Endothelial cell of umbilical vein (primary cell): ENCODE results near the gene TRMT112. TPM values are rescaled to one million over a fixed set of nuclear protein-coding genes. Genes with fewer than 3 reads are reported as not detected.

Experiments
- BruUV-seq: library from RNA; stranded (reverse); fragments of 400-500 nt; replicated peaks from 2 replicates; lab custom pipeline; 2021; lab: Mats Ljungman, UMichigan
- CTCF ChIA-PET: fragments of 300-600, 350-600 bp; sonication (Branson Sonifier 250); formaldehyde crosslinking; loops from one replicate; lab custom pipeline; 2021; ENCODE audit warnings: antibody characterized with exemption, inconsistent platforms; lab: Charles Lee
- POLR2A ChIA-PET: fragments of 300-600, 350-600 bp; sonication (Branson Sonifier 250); formaldehyde crosslinking; loops from one replicate; lab custom pipeline; 2021; ENCODE audit warnings: antibody characterized with exemption, inconsistent platforms; lab: Charles Lee
- DNase-seq: peaks from one replicate; pipeline ENCODE4 v3.0.0-alpha.2; 2011; ENCODE audit warnings: low read depth, low spot score
- FAIRE-seq: peaks from 2 replicates; lab custom pipeline; 2011; peaks lifted over from hg19 to GRCh38; lab: Jason Lieb, UNC
- H2AFZ ChIP-seq: 2 replicates; pipeline ENCODE4 v1.6.0; 2012; ENCODE audit warnings: low read depth, low read length, control low read depth, inconsistent platforms
- H3K27ac ChIP-seq: 2 replicates; pipeline ENCODE4 v1.5.1; 2011; ENCODE audit warnings: low read depth, mild to moderate bottlenecking, control low read depth, low read length, moderate library complexity; ENCODE audit not compliant: insufficient read depth
- H3K27me3 ChIP-seq, 2 experiments: 2 replicates each; pipeline versions ENCODE4 v1.6.0 to v1.6.1; 2011; ENCODE audit warnings: low read length in 2 of 2, mixed read lengths in 1 of 2; ENCODE audit not compliant: control insufficient read depth in 2 of 2, insufficient read depth in 2 of 2
- H3K36me3 ChIP-seq, 2 experiments: 2 replicates in 1 of 2; 3 replicates in 1 of 2; pipeline ENCODE4 v1.5.1; 2011; ENCODE audit warnings: low read length in 2 of 2, mild to moderate bottlenecking in 1 of 2, moderate library complexity in 1 of 2; ENCODE audit not compliant: control insufficient read depth in 2 of 2, insufficient read depth in 2 of 2; ENCODE audit errors: extremely low read depth in 1 of 2
- H3K4me1 ChIP-seq: 3 replicates; pipeline ENCODE4 v1.5.1; 2011; ENCODE audit warnings: mild to moderate bottlenecking, low read length; ENCODE audit not compliant: control insufficient read depth, insufficient read depth; ENCODE audit errors: extremely low read depth
- H3K4me2 ChIP-seq: 2 replicates; pipeline ENCODE4 v1.6.1; 2011; ENCODE audit warnings: low read length, control low read depth, mixed read lengths; ENCODE audit not compliant: insufficient read depth
- H3K4me3 ChIP-seq, 3 experiments: fragments of 200-600 bp in 1 of 3; sonication (generic), shearing (Covaris generic) in 1 of 3; replicated peaks in 1 of 3; 2 replicates each; pipeline ENCODE4 v1.5.1; 2011 to 2016; ENCODE audit warnings: control low read depth in 3 of 3, low read length in 3 of 3, mild to moderate bottlenecking in 2 of 3, inconsistent platforms in 1 of 3, low read depth in 1 of 3, moderate library complexity in 1 of 3; ENCODE audit not compliant: insufficient read depth in 1 of 3
- H3K79me2 ChIP-seq: 2 replicates; pipeline ENCODE4 v1.6.0; 2012; ENCODE audit warnings: low read length, inconsistent platforms; ENCODE audit not compliant: control insufficient read depth, insufficient read depth
- H3K9ac ChIP-seq: replicated peaks from 2 replicates; pipeline ENCODE3; 2011; ENCODE audit warnings: low read length, control low read depth; ENCODE audit not compliant: insufficient read depth; ENCODE audit errors: extremely low read depth
- H3K9me1 ChIP-seq: replicated peaks from 3 replicates; pipeline ENCODE4 v1.6.0; 2011; ENCODE audit warnings: mild to moderate bottlenecking, low read length; ENCODE audit not compliant: control insufficient read depth, insufficient read depth; ENCODE audit errors: extremely low read depth
- H3K9me3 ChIP-seq: replicated peaks from 2 replicates; pipeline ENCODE4 v1.5.1; 2012; ENCODE audit warnings: low read length, inconsistent platforms; ENCODE audit not compliant: control insufficient read depth, insufficient read depth
- H4K20me1 ChIP-seq: replicated peaks from 2 replicates; pipeline ENCODE3; 2011; ENCODE audit warnings: mild to moderate bottlenecking, low read length; ENCODE audit not compliant: control insufficient read depth, insufficient read depth; ENCODE audit errors: extremely low read depth
- CTCF ChIP-seq, 2 donors: IDR thresholded peaks; 1 replicate in 1 of 2; 2 replicates in 1 of 2; pipeline ENCODE4 v1.5.1; 2011; ENCODE audit warnings: low read length in 2 of 2, mild to moderate bottlenecking in 2 of 2, moderate library complexity in 2 of 2, control low read depth in 1 of 2, inconsistent platforms in 1 of 2, low read depth in 1 of 2; ENCODE audit not compliant: insufficient read depth in 1 of 2; ENCODE audit errors: extremely low read depth in 1 of 2
- EZH2 ChIP-seq: IDR thresholded peaks from 2 replicates; pipeline ENCODE4 v1.6.1; 2012; ENCODE audit warnings: borderline replicate concordance, low read depth, mild to moderate bottlenecking, moderate library complexity, low read length, inconsistent platforms; ENCODE audit not compliant: severe bottlenecking
- FOS ChIP-seq: IDR thresholded peaks from 2 replicates; pipeline ENCODE4 v1.6.1; 2011; ENCODE audit warnings: mild to moderate bottlenecking, low read length, moderate library complexity, borderline replicate concordance; ENCODE audit not compliant: insufficient read depth
- GATA2 ChIP-seq: IDR thresholded peaks from 2 replicates; pipeline ENCODE4 v1.7.0; 2011; ENCODE audit warnings: low read depth, mild to moderate bottlenecking, moderate library complexity, mixed read lengths, low read length; ENCODE audit not compliant: insufficient read length, insufficient read depth
- JUN ChIP-seq: IDR thresholded peaks from 2 replicates; pipeline ENCODE4 v1.6.1; 2011; ENCODE audit warnings: borderline replicate concordance, low read depth; ENCODE audit not compliant: insufficient read length, insufficient read depth
- MYC ChIP-seq: IDR thresholded peaks from one replicate; pipeline ENCODE4 v1.6.1; 2011; ENCODE audit warnings: mild to moderate bottlenecking, low read depth, low read length
- POLR2A ChIP-seq: IDR thresholded peaks from 2 replicates; pipeline ENCODE4 v1.6.1; 2012; ENCODE audit warnings: low read depth, mild to moderate bottlenecking, control low read depth, low read length
- POLR2AphosphoS5 ChIP-seq: IDR thresholded peaks from 2 replicates; pipeline ENCODE4 v1.6.1; 2012; ENCODE audit warnings: low read depth, mild to moderate bottlenecking, control low read depth, low read length, moderate library complexity; ENCODE audit not compliant: insufficient read depth
- dilution Hi-C: fragments of 300-500 bp; cut with MboI; formaldehyde crosslinking; loops from one replicate; pipeline ENCODE4 v1.15.0; 2019; ENCODE audit warnings: low sequenced_read_pairs; ENCODE audit not compliant: extremely low pct_ligation_motif_present
- intact Hi-C: fragments of 100-400 bp; cut with micrococcal nuclease; formaldehyde crosslinking; loops from one replicate; pipeline ENCODE4 v1.10.0; 2022
- polyA plus RNA-seq, 4 experiments: library from polyadenylated mRNA; depleted of rRNA in 3 of 4; stranded (reverse) in 3 of 4; unstranded in 1 of 4; fragments of >200 nt; gene quantifications; 2 replicates each; pipeline versions ENCODE4 v1.2.1 to v1.2.3, GENCODE V29; 2011 to 2012; ENCODE audit warnings: missing spikeins in 1 of 4
- total RNA-seq: library from RNA; stranded (reverse); gene quantifications from 2 replicates; pipeline ENCODE4 v1.2.3, GENCODE V29; 2021
- TF ChIP-seq, protein P1 (sequence below): IDR thresholded peaks from 2 replicates; pipeline ENCODE4 v1.6.1; 2011; ENCODE audit not compliant: insufficient read depth, insufficient read length

TRMT112 gene
- total and polyA plus RNA-seq, 2 donors (not counting 3 experiments of a cell fraction or from before 2014, with no cell fraction given), result 195 to 575 TPM

GRCh38 chr11:64330888-64331287 lies 13.5 kb upstream of the TRMT112 start:
- ChIA-PET POLR2A (interaction anchor here (1.2 kb wide), 1 partner anchor 13 kb away, joined by 6 read pairs; the partner anchor contains the start of genes PRDX5 and TRMT112), CTCF (interaction anchor here (0.8 to 5.4 kb wide), 13 partner anchors 8 to 145 kb away, joined by 3 to 71 read pairs (median 10); partner anchors contain the start of genes CATSPERZ, CCDC88B, ESRRA and PPP1R14B)
- H3K36me3 ChIP-seq, result no peaks in the 10 kb centered on the region
- intact Hi-C loops, result no loop called here
- no peaks in the 10 kb centered on the region for H3K79me2 ChIP-seq
- FAIRE-seq, result no peak
- no peak overlapping the region for H3K27ac ChIP-seq
- H4K20me1 ChIP-seq, result no peaks in the 10 kb centered on the region
- H3K4me2 ChIP-seq, result no peak overlapping the region
- H3K27me3 ChIP-seq, result no peaks in the 10 kb centered on the region
- no peak overlapping the region for H2AFZ ChIP-seq
- peaks cover 3% of the 10 kb centered on the region for H3K4me1 ChIP-seq
- dilution Hi-C loops, result no loop called here
- BruUV-seq, result no TSS peak
- H3K9me1 ChIP-seq, result no peaks in the 10 kb centered on the region
- no peak for DNase-seq
- H3K4me3 ChIP-seq, result no peak overlapping the region
- no peaks in the 10 kb centered on the region for H3K9me3 ChIP-seq
- no peak for TF ChIP-seq POLR2A
- TF ChIP-seq, protein P1, sequence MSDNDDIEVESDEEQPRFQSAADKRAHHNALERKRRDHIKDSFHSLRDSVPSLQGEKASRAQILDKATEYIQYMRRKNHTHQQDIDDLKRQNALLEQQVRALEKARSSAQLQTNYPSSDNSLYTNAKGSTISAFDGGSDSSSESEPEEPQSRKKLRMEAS, result no peak
- TF ChIP-seq FOS, result no peak
- no peak for TF ChIP-seq MYC
- TF ChIP-seq EZH2, result no peak
- TF ChIP-seq CTCF (IDR thresholded peaks at IDR 0.05; ENCODE audit: extremely low read depth in 1 of 2, insufficient read depth in 1 of 2, low read depth in 1 of 2, low read length in 2 of 2), result no peak
- no peak for TF ChIP-seq POLR2AphosphoS5
- no peak for TF ChIP-seq GATA2
- no peak for TF ChIP-seq JUN
- H3K9ac ChIP-seq, result no peak overlapping the region
